G401.6 (cell line): Measurements from ENCODE around the gene IGF2BP1.
"Not testable (repeated sequence)": the region's sequence is repeated elsewhere in the genome, so short reads cannot be mapped to it uniquely, and the experiment has no call there.

Source experiments
- FAIRE-seq: peaks from 2 replicates; lab custom pipeline; 2012; peaks lifted over from hg19 to GRCh38; lab: Jason Lieb, UNC

The IGF2BP1 gene

DNA sequence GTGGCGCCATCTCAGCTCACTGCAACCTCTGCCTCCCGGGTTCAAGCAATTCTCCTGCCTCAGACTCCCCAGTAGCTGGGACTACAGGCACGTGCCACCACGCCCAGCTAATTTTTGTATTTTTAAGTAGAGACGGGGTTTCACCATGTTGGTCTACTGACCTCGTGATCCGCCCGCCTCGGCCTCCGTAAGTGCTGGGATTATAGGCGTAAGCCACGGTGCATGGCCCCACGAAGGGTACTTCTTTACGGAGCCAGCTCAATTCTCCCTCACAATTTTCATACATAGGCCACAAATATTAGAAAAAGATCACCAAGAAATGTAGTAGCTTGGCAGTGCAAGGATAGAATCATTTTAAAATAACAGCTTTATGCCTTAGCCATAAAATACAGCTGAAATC lies 106.2 kb downstream of the IGF2BP1 start:
- FAIRE-seq: not testable (repeated sequence)

DNA sequence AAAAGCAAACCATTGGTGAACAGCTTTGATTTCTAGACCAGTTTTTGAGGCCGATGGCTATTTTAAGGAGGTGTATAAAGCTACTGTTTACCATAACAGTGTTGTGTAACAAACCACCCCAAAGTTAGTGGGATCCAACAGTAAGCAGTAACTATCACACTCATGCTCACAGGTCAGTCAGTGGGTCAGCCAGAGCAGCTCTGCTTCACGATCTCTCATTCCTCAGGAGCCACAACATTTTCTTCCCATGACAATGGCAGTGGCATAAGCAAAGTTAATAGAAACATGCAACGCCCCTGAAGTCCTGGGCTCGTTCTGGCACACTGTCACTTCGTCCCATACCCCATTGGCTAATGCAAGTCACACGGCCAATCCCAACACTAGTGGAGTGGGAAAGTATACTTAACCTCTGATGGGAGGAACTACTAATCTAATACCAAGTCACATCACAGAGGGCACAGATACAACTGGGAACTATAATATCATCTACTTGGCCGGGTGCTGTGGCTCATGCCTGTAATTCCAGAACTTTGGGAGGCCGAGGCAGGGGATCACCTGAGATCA lies 107.4 kb downstream of the IGF2BP1 start:
- FAIRE-seq: no peak
